Hepatocyte (in vitro differentiated cells): ENCODE measurements around the gene CHAF1A. TPM values are rescaled to one million over a fixed set of nuclear protein-coding genes. Genes with fewer than 3 reads are reported as not detected.
A peak's percentile ranks its signal among the peaks of the same experiment; 100 is the strongest.

Experiments
- DNase-seq: peaks from one replicate; pipeline ENCODE4 v3.0.0-alpha.2; 2016; ENCODE audit warnings: low spot score
- H2AFZ ChIP-seq: fragments of 200-600 bp; sonication (generic); 2 replicates; pipeline ENCODE4 v1.6.0; 2016; ENCODE audit warnings: antibody characterized with exemption, mild to moderate bottlenecking
- H3K27ac ChIP-seq: fragments of 200-600 bp; sonication (generic); 2 replicates; pipeline ENCODE4 v1.5.1; 2016; ENCODE audit warnings: mild to moderate bottlenecking
- H3K27me3 ChIP-seq: fragments of 200-600 bp; sonication (generic); 2 replicates; pipeline ENCODE4 v1.6.1; 2016
- H3K36me3 ChIP-seq: fragments of 200-600 bp; sonication (generic); replicated peaks from 2 replicates; pipeline ENCODE4 v1.5.1; 2016; ENCODE audit warnings: low read depth; ENCODE audit not compliant: insufficient read depth
- H3K4me1 ChIP-seq: fragments of 200-600 bp; sonication (generic); 2 replicates; pipeline ENCODE4 v1.5.1; 2016; ENCODE audit warnings: mild to moderate bottlenecking, moderate library complexity; ENCODE audit not compliant: insufficient read depth
- H3K4me2 ChIP-seq: fragments of 200-600 bp; sonication (generic); 2 replicates; pipeline ENCODE4 v1.6.0; 2016
- H3K4me3 ChIP-seq: fragments of 200-600 bp; sonication (generic); 2 replicates; pipeline ENCODE4 v1.5.1; 2016; ENCODE audit warnings: mild to moderate bottlenecking
- H3K79me2 ChIP-seq: fragments of 200-600 bp; sonication (generic); 2 replicates; pipeline ENCODE4 v1.6.0; 2017; ENCODE audit warnings: mild to moderate bottlenecking
- H3K9me2 ChIP-seq: fragments of 200-600 bp; sonication (generic); replicated peaks from 2 replicates; pipeline ENCODE4 v1.6.0; 2017; ENCODE audit warnings: mild to moderate bottlenecking; ENCODE audit not compliant: insufficient read depth
- H3K9me3 ChIP-seq: fragments of 200-600 bp; sonication (generic); 2 replicates; pipeline ENCODE4 v1.5.1; 2016; ENCODE audit warnings: low read depth, mild to moderate bottlenecking
- H4K20me1 ChIP-seq: fragments of 200-600 bp; sonication (generic); 2 replicates; pipeline ENCODE4 v1.6.0; 2016; ENCODE audit warnings: mild to moderate bottlenecking; ENCODE audit not compliant: insufficient read depth, poor library complexity, severe bottlenecking
- EZH2 ChIP-seq: fragments of 200-600 bp; sonication (generic); IDR thresholded peaks from 2 replicates; pipeline ENCODE4 v1.6.1; 2016; ENCODE audit warnings: antibody characterized with exemption, mild to moderate bottlenecking, borderline replicate concordance
- EZH2phosphoT487 ChIP-seq: fragments of 200-600 bp; sonication (generic); IDR thresholded peaks from one replicate; pipeline ENCODE4 v1.6.1; 2018; ENCODE audit warnings: antibody characterized with exemption, mild to moderate bottlenecking, low read depth, moderate library complexity; ENCODE audit not compliant: unreplicated experiment, severe bottlenecking
- WGBS: methylation state at CpG from one replicate; pipeline ENCODE4 v1.1.6; 2016; ENCODE audit warnings: low lambda C conversion rate; ENCODE audit errors: missing lambda C conversion rate; 5-methylcytosine and 5-hydroxymethylcytosine counted together
- polyA plus RNA-seq: library from polyadenylated mRNA; unstranded; fragments of >200 nt; fragmentation: Nextera tagmentation; extraction: Ambion mirVana; gene quantifications from 2 replicates; pipeline ENCODE4 v1.2.1, GENCODE V29; 2016
- total RNA-seq: library from RNA; depleted of rRNA; stranded (reverse); fragments of >200 nt; gene quantifications from 2 replicates; pipeline ENCODE4 v1.2.3, GENCODE V29; 2014
- TF ChIP-seq, protein P1 (sequence below): fragments of 200-600 bp; sonication (generic); IDR thresholded peaks from 2 replicates; pipeline ENCODE4 v1.5.1; 2016; ENCODE audit warnings: antibody characterized with exemption, mild to moderate bottlenecking; ENCODE audit not compliant: poor library complexity

The CHAF1A gene
- total and polyA plus RNA-seq, 2 experiments from 2014 or later = 6.2 to 6.5 TPM

DNA sequence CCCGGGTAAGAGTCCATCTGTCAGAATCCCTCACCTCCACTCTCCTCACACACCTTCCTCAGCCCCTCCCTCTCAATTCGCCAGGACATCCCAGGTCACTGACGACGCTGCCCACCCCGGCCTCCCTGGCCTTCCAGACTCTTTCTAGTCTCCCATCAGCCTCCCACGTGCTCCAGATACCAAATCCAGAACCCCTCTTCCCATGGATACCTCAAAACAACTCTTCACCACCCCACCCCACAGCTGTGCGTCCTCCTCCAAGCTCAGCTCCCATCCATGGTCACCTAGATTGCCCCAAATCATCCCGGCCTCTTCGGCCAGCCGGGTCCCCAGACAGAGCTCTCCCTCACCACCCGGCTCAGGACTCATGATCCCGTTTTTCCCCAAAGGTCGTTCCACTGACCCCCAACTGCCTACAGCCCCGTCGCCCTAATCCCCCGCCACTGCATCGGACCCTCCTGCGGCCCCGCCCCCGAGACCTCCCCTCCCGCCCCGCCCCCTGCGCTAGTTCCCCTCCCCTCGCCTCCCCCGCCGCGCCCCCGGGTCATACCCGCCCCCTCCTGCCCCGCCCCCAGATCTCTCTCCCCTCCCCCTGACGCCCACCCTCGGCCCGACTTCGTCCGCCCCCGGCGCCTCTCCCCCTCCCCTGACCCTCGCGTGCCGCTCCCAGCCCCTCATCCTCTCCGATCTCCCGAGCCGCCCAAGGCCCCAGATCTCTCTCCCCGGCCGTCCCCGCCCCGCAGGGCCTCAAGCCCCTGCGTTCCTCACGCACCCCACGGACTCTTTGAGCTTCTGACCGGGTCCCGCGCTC lies 54.6 kb downstream of the CHAF1A start:
- Histone ChIP-seq H3K4me1 (peaks cover 15% of the 10 kb centered on the region), H3K79me2 (peaks cover 31% of the 10 kb centered on the region), H3K27me3 (no peaks in the 10 kb centered on the region), H3K27ac (peak overlapping the region; percentile 100), H3K9me3 (no peaks in the 10 kb centered on the region), H3K4me2 (peak overlapping the region; percentile 98), H2AFZ (peak overlapping the region; percentile 72), H3K9me2 (no peaks in the 10 kb centered on the region), H3K36me3 (no peaks in the 10 kb centered on the region), H4K20me1 (peaks cover 5% of the 10 kb centered on the region), H3K4me3 (peak overlapping the region; percentile 89)
- WGBS = 4% methylated on average over 17 of the region's 53 CpGs
- TF ChIP-seq EZH2phosphoT487 = no peak
- TF ChIP-seq, protein P1, sequence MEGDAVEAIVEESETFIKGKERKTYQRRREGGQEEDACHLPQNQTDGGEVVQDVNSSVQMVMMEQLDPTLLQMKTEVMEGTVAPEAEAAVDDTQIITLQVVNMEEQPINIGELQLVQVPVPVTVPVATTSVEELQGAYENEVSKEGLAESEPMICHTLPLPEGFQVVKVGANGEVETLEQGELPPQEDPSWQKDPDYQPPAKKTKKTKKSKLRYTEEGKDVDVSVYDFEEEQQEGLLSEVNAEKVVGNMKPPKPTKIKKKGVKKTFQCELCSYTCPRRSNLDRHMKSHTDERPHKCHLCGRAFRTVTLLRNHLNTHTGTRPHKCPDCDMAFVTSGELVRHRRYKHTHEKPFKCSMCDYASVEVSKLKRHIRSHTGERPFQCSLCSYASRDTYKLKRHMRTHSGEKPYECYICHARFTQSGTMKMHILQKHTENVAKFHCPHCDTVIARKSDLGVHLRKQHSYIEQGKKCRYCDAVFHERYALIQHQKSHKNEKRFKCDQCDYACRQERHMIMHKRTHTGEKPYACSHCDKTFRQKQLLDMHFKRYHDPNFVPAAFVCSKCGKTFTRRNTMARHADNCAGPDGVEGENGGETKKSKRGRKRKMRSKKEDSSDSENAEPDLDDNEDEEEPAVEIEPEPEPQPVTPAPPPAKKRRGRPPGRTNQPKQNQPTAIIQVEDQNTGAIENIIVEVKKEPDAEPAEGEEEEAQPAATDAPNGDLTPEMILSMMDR = no peak
- TF ChIP-seq EZH2 = no peak
- DNase-seq = peak; percentile 86

GRCh38 chr19:4457654-4458395 lies 55.4 kb downstream of the CHAF1A start, which contains the start of gene UBXN6:
Gene UBXN6 (minus strand): TSS chr19:4457794. CDS start chr19:4457697, 97 bp downstream.
- WGBS = 17% methylated on average over 41 of the region's 52 CpGs

DNA sequence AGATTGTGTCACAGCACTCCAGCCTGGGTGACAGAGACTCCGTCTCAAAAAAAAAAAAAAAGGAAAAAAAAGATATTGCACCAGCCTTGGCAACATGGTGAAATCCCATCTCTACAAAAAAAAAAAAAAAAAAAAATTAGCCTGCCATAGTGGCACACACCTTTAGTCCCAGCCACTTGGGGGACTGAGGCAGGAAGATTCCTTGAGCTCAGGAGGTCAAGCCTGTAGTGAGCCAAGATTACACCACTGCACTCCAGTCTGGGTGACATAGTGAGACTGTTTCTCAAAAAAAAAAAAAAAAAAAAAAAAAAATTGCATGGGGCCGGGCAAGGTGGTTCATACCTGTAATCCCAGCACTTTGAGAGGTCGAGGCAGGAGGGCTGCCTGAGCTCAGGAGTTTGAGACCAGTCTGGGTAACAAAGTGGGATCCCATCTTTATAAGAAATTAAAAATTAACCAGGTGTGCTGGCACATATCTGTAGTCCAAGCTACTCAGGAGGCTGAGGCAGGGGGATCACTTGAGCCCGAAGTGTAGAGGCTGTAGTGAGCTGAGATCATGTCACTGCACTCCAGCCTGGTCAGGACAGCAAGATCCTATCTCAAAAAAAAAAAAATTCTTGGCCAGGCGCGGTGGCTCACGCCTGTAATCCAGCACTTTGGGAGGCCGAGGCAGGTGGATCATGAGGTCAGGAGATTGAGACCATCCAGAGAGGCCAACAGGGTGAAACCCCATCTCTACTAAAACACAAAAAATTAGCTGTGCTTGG lies 62.6 kb downstream of the CHAF1A start:
- 84% methylated on average over 8 of the region's 8 CpGs for WGBS
- Histone ChIP-seq H3K4me1 (no peaks in the 10 kb centered on the region), H3K4me3 (no peak overlapping the region), H3K27ac (no peak overlapping the region), H3K9me2 (no peaks in the 10 kb centered on the region), H3K9me3 (no peaks in the 10 kb centered on the region), H3K4me2 (no peak overlapping the region), H2AFZ (no peak overlapping the region), H3K27me3 (no peaks in the 10 kb centered on the region), H3K36me3 (no peaks in the 10 kb centered on the region), H4K20me1 (no peaks in the 10 kb centered on the region), H3K79me2 (no peaks in the 10 kb centered on the region)
- TF ChIP-seq EZH2 (no peak), EZH2phosphoT487 (no peak)
- TF ChIP-seq, protein P1 = no peak
- no peak for DNase-seq

More at GRCh38 chr19:4457654-4458395, 55.4 kb downstream of the CHAF1A start, which contains the start of gene UBXN6:
- Histone ChIP-seq H3K36me3 (no peaks in the 10 kb centered on the region), H3K9me2 (no peaks in the 10 kb centered on the region), H3K4me3 (peak within 1 kb of the TSS; percentile 89), H3K4me1 (peaks cover 15% of the 10 kb centered on the region), H3K79me2 (peaks cover 31% of the 10 kb centered on the region), H4K20me1 (peaks cover 5% of the 10 kb centered on the region), H3K27ac (peak within 1 kb of the TSS; percentile 100), H3K27me3 (no peaks in the 10 kb centered on the region), H2AFZ (peak within 1 kb of the TSS; percentile 80), H3K9me3 (no peaks in the 10 kb centered on the region), H3K4me2 (peak within 1 kb of the TSS; percentile 98)
- peak; percentile 99 for DNase-seq
- TF ChIP-seq EZH2 = no peak
- TF ChIP-seq, protein P1 = no peak
- no peak for TF ChIP-seq EZH2phosphoT487
